GM19035 (cell line): ENCODE results near the gene FRMD5.

Source experiments
- ATAC-seq: cut with Tn5 transposase; IDR thresholded peaks from one replicate; pipeline ENCODE4 v1.9.1; 2021; ENCODE audit not compliant: unreplicated experiment

The FRMD5 gene

GRCh38 chr15:44096596-44096995, 98.5 kb downstream of the FRMD5 start:
- no peak for ATAC-seq

GRCh38 chr15:44094781-44095180, 100.3 kb downstream of the FRMD5 start:
- no peak for ATAC-seq

- no peak for ATAC-seq
Measured at GRCh38 chr15:44093836-44094235, 101.2 kb downstream of the FRMD5 start.

- ATAC-seq, result no peak
Measured at GRCh38 chr15:44092221-44092620, 102.8 kb downstream of the FRMD5 start.

GRCh38 chr15:44087578-44088465, 107.2 kb downstream of the FRMD5 start:
- ATAC-seq, result no peak

GRCh38 chr15:44084770-44085169, 110.3 kb downstream of the FRMD5 start:
- ATAC-seq, result no peak

GRCh38 chr15:44084171-44084570, 110.9 kb downstream of the FRMD5 start:
- no peak for ATAC-seq

- ATAC-seq, result no peak
Measured at GRCh38 chr15:44082558-44083157, 112.4 kb downstream of the FRMD5 start.

- no peak for ATAC-seq
Measured at GRCh38 chr15:44081026-44082013, 113.8 kb downstream of the FRMD5 start.

- no peak for ATAC-seq
Measured at GRCh38 chr15:44075535-44075934, 119.5 kb downstream of the FRMD5 start.

- ATAC-seq, result no peak
Measured at GRCh38 chr15:44069489-44069888, 125.6 kb downstream of the FRMD5 start.

- ATAC-seq, result no peak
Measured at GRCh38 chr15:44068347-44068746, 126.7 kb downstream of the FRMD5 start.

- no peak for ATAC-seq
Measured at GRCh38 chr15:44066211-44066827, 128.8 kb downstream of the FRMD5 start.

- ATAC-seq, result no peak
Measured at GRCh38 chr15:44064706-44065105, 130.4 kb downstream of the FRMD5 start.

GRCh38 chr15:44058126-44058525, 136.9 kb downstream of the FRMD5 start:
- ATAC-seq, result no peak

GRCh38 chr15:44045661-44046060, 149.4 kb downstream of the FRMD5 start:
- no peak for ATAC-seq

- no peak for ATAC-seq
Measured at GRCh38 chr15:44045217-44045616, 149.9 kb downstream of the FRMD5 start.

GRCh38 chr15:44038755-44039191, 156.3 kb downstream of the FRMD5 start:
- no peak for ATAC-seq

GRCh38 chr15:44035781-44036699, 159.0 kb downstream of the FRMD5 start:
- no peak for ATAC-seq
